Measurements from ENCODE around the gene TRAF1. TPM values are rescaled to one million over a fixed set of nuclear protein-coding genes. Genes with fewer than 3 reads are reported as not detected.

TRAF1 gene
- total and polyA plus RNA-seq, 2 of the 13 experiments (the other 11 are each of a cell fraction or from before 2014, with no cell fraction given): 0.44 to 1.0 TPM

- TF ChIP-seq NFAT5 (CRISPR knock-in tag; IDR thresholded peaks at IDR 0.05): no peak
- no peak for TF ChIP-seq ZKSCAN1 (IDR thresholded peaks at IDR 0.05; ENCODE audit: low read length)
These were observed 67.2 kb downstream of the TRAF1 start (continued) for GRCh38 chr9:120859361-120859760.

GRCh38 chr9:120857902-120858301 is 68.7 kb downstream of the TRAF1 start:
- TF ChIP-seq GFI1 (CRISPR knock-in tag; IDR thresholded peaks at IDR 0.05; ENCODE audit: borderline replicate concordance): no peak
- FAIRE-seq: no peak
- intact Hi-C loops (cut with micrococcal nuclease; ENCODE audit: unreplicated experiment): loop anchor here (1.0 kb wide), 1 partner anchor 28 kb away; no protein-coding TSS in a partner anchor
- Histone ChIP-seq H3K79me2 (ENCODE audit: insufficient read depth, low read length) (no peaks in the 10 kb centered on the region), H3K4me2 (ENCODE audit: low read depth, low read length) (no peak overlapping the region), H3K27me3 (ENCODE audit: control insufficient read depth in 1 of 2, insufficient read depth in 2 of 2, low read length in 2 of 2) (no peaks in the 10 kb centered on the region), H3K9me3 (ENCODE audit: low read length) (no peaks in the 10 kb centered on the region), H3K4me3 (replicated peaks in 1 of 3; ENCODE audit: insufficient read depth in 1 of 3, low read depth in 2 of 3, low read length in 3 of 3) (no peak overlapping the region), H2AFZ (ENCODE audit: low read length) (no peak overlapping the region), H4K20me1 (ENCODE audit: insufficient read depth, low read length) (no peaks in the 10 kb centered on the region), H3K4me1 (ENCODE audit: insufficient read depth, low read length) (peaks cover 1% of the 10 kb centered on the region), H3K27ac (ENCODE audit: extremely low read length, insufficient read depth, low read length) (no peak overlapping the region), H3K36me3 (replicated peaks in 1 of 2; ENCODE audit: control insufficient read depth in 1 of 2, insufficient read depth in 2 of 2, low read length in 2 of 2) (peaks cover 28 to 51% of the 10 kb centered on the region in 2 experiments), H3K9ac (ENCODE audit: insufficient read depth, low read depth, low read length) (no peak overlapping the region)
- no TSS peak for BruUV-seq (replicated peaks)
- ATAC-seq: no peak
- DNase-seq (ENCODE audit: low spot score): no peak
- WGBS (ENCODE audit: low lambda C conversion rate): 98% methylated on average over 7 of the region's 11 CpGs
- in situ Hi-C loops (cut with HindIII; ENCODE audit: extremely low pct_ligation_motif_present, low pct_unique_long_range_greater_than_20kb): no loop called here
- ChIA-PET CTCF (ENCODE audit: low intra/inter-chr PET ratio, low total read pairs) (no interaction called here), POLR2A (no interaction called here)

All from HepG2 (cell line).